ENCODE data around the gene APOH. TPM values are rescaled to one million over a fixed set of nuclear protein-coding genes. Genes with fewer than 3 reads are reported as not detected.

Gene APOH
- total RNA-seq, 4 donors from 2014 or later: not detected

DNA sequence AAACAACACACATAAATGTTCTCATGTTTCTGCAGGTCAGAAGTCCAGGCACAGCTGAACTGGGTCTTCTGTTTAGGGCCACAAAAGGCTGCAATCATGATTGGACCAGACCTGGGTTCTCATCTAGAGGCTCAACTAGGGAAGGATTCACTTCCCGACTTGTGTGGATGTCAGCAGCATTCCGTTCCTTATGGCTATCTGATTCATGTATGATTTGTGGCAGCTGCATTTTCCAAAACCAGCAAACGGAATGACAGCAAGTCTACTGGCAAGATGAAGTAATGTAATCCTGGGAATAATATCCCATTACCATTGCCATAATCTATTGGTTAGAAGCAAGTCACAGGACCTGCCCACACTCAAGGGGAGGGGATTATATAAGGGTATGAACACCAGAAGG, 59.4 kb downstream of the APOH start:
- intact Hi-C loops (cut with DNase I): loop anchor here (10.0 kb wide), 1 partner anchor 875 kb away; no protein-coding TSS in a partner anchor
- 86 to 95% methylated on average over 3 of the region's 3 CpGs for WGBS, 2 donors

DNA sequence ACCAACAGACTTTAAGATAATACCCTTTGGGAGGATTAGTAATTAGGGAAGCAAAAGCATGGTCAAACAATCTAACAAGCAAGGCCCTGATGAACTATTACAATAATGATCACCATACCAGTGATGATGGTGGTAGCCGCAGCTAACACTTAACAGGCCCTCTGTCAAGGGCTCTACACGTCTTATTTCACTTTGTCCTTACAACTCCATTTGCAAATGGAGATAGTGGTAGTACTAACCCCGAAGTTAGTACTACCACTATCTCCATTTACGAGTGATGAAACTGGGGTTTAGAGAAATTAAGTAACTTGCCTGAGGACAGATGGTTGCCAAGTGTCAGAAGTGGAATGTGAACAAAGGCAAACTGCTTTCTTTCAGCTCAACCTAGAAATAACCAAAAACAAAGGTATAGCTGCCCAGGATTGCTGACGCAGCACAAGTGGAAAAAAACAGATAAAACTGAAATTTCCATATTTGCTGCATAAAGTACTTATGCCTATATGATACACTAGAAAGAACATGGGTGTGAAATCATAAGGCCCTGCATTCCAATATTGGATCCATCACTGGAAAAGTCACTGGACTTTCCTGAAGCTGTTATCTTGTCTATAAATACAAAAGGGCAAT, 61.9 kb downstream of the APOH start:
- no peak for DNase-seq
- WGBS, 2 donors: 60 to 68% methylated on average over 5 of the region's 5 CpGs
- Histone ChIP-seq H3K36me3 (no peaks in the 10 kb centered on the region), H3K27me3 (no peaks in the 10 kb centered on the region), H3K27ac (no peak overlapping the region), H3K4me1 (no peaks in the 10 kb centered on the region), H3K9me3 (no peaks in the 10 kb centered on the region), H3K4me3 (no peak overlapping the region)
- no peak for TF ChIP-seq POLR2A (IDR thresholded peaks at IDR 0.05)
- TF ChIP-seq, protein P1, sequence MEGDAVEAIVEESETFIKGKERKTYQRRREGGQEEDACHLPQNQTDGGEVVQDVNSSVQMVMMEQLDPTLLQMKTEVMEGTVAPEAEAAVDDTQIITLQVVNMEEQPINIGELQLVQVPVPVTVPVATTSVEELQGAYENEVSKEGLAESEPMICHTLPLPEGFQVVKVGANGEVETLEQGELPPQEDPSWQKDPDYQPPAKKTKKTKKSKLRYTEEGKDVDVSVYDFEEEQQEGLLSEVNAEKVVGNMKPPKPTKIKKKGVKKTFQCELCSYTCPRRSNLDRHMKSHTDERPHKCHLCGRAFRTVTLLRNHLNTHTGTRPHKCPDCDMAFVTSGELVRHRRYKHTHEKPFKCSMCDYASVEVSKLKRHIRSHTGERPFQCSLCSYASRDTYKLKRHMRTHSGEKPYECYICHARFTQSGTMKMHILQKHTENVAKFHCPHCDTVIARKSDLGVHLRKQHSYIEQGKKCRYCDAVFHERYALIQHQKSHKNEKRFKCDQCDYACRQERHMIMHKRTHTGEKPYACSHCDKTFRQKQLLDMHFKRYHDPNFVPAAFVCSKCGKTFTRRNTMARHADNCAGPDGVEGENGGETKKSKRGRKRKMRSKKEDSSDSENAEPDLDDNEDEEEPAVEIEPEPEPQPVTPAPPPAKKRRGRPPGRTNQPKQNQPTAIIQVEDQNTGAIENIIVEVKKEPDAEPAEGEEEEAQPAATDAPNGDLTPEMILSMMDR (IDR thresholded peaks at IDR 0.05): no peak
- intact Hi-C loops (cut with DNase I): loop anchor here (10.0 kb wide), 1 partner anchor 873 kb away; no protein-coding TSS in a partner anchor

More for the DNA sequence above, 59.4 kb downstream of the APOH start:
- no peak for DNase-seq
- Histone ChIP-seq H3K36me3 (peaks cover 0 to 6% (median 0%) of the 10 kb centered on the region in 3 donors), H3K27ac (no peak overlapping the region), H3K4me3 (no peak overlapping the region), H3K27me3 (no peaks in the 10 kb centered on the region), H3K9me3 (no peaks in the 10 kb centered on the region), H3K4me1 (no peaks in the 10 kb centered on the region)
- TF ChIP-seq POLR2A (IDR thresholded peaks at IDR 0.05): no peak
- TF ChIP-seq, protein P1 (IDR thresholded peaks at IDR 0.05): no peak

DNA sequence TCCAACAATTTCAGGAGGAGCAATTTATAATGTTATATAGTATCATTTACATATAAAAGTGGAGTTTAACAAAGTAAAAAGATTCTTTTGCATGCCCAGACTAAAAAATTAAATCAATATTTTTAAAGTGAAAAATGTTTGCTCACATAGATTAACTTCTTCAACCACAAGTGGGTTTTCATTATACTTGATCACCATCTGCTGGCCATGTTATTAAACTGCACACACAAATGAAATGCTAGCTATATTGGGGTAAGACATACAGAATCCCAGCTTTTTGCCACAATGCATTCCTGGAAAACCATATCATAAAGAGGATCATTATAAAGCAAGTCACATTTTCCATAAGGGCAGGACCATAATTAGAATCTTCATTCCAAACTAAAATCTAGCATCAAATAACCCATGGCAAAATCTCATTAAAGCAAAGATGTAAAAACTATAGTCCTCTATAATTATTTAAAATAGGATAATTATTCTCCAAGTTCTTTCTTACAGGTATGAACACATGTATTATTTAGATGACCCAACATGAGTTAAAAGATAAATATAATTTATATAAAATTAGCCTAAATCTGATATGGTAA, 63.6 kb downstream of the APOH start:
- no peak for TF ChIP-seq POLR2A (IDR thresholded peaks at IDR 0.05)
- TF ChIP-seq, protein P1 (IDR thresholded peaks at IDR 0.05): peak; percentile 47 to 79 (median 65)
- Histone ChIP-seq H3K27me3 (no peaks in the 10 kb centered on the region), H3K4me3 (no peak overlapping the region), H3K36me3 (no peaks in the 10 kb centered on the region), H3K27ac (no peak overlapping the region), H3K4me1 (no peaks in the 10 kb centered on the region), H3K9me3 (no peaks in the 10 kb centered on the region)
- no peak for DNase-seq
- intact Hi-C loops (cut with DNase I): loop anchor here (10.0 kb wide), 1 partner anchor 871 kb away; no protein-coding TSS in a partner anchor

Small RNA genes lying within 50 kb of the gene (small RNA-seq; reads per million reads assigned to genes)
- 0 to 0.30 (median 0.12) reads per million in 4 donors for gene RNA5SP444

Other genes with a start within 250 kb of the APOH start
- 10 to 100 TPM in 1 of 4 donors, 1 to 10 TPM in 3; 2.5 to 10.9 (median 6.4) TPM for gene CEP112, start 37.3 kb downstream of the APOH start, total RNA-seq
- 1 to 10 TPM; 2.4 to 9.2 (median 4.2) TPM for gene PRKCA, start 73.2 kb upstream of the APOH start, total RNA-seq

Data from esophagus squamous epithelium (tissue), 5 donors.